ENCODE data around the gene UACA. TPM values are rescaled to one million over a fixed set of nuclear protein-coding genes. Genes with fewer than 3 reads are reported as not detected.

UACA gene
- total and polyA plus RNA-seq, 2 of the 8 experiments (the other 6 are each of a cell fraction or from before 2014, with no cell fraction given) = 28.6 to 38.9 TPM

DNA sequence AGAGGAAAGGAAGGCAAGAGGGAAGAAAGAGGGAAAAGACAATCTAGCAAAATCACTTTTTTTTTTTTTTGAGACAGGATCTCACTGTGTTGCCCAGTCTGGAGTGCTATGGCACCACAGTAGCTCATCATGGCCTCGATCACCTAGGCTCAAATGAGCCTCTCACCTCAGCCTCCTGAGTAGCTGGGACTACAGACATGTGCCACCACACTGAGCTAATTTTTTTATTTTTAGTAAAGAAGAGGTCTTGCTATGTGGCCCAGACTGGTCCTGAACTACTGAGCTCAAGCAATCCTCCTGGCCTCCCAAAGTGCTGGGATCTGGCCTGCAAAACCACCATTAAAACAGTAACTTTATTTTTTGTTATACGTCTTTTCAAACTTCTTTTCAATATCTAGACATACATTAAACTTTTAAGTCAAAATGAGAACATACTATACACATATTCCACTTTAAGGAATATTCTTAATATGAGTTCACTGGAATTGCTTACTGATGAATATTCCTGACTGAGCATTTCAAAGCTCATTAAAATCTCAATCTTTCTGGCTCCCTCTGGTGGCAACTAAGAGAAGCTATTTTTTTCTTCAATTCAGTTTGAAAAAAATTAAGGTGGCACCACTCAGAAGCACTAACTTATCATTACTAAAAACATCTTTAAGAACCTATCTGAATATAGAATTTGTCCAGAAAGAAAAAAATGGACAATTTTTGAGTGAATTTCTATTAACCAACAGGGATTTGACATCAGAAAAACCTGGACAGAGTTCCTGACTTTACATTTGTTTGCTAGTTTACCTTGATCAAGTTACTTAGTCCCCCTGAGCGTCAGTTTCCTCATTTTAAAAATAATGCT lies 40.9 kb downstream of the UACA start:
- Histone ChIP-seq H2BK120ac (replicated peaks; ENCODE audit: low read depth, low read length) (no peak overlapping the region), H2AK5ac (ENCODE audit: low read depth, low read length) (no peak overlapping the region), H3K4me2 (ENCODE audit: insufficient read depth in 1 of 2, low read depth in 2 of 2, low read length in 2 of 2) (no peak overlapping the region), H3K23ac (ENCODE audit: insufficient read length) (no peak overlapping the region), H3K4ac (replicated peaks; ENCODE audit: insufficient read length, low read depth, low read length) (no peak overlapping the region), H3K14ac (ENCODE audit: insufficient read length) (no peak overlapping the region), H2AFZ (ENCODE audit: low read length) (no peak overlapping the region), H2BK20ac (ENCODE audit: low read length) (no peak overlapping the region), H4K8ac (ENCODE audit: extremely low read depth, insufficient read depth, low read length) (no peak overlapping the region; the same call in 1 of the 2 replicates), H2BK15ac (ENCODE audit: low read length) (no peak overlapping the region), H4K20me1 (replicated peaks in 1 of 2; ENCODE audit: control insufficient read depth in 1 of 2, insufficient read depth in 2 of 2, low read length in 2 of 2) (no peaks in the 10 kb centered on the region), H3K9ac (replicated peaks in 1 of 4; ENCODE audit: extremely low read depth in 1 of 4, low read depth in 3 of 4, low read length in 3 of 4) (no peak overlapping the region), H2BK12ac (ENCODE audit: low read depth, low read length) (no peak overlapping the region), H4K91ac (replicated peaks; ENCODE audit: insufficient read length, low read length) (no peak overlapping the region), H3K27ac (ENCODE audit: low read depth, low read length) (no peak overlapping the region), H2BK5ac (ENCODE audit: low read depth, low read length) (no peak overlapping the region), H3K36me3 (ENCODE audit: control insufficient read depth in 2 of 4, insufficient read depth in 4 of 4, low read length in 3 of 4) (no peaks in the 10 kb centered on the region), H3K9me3 (ENCODE audit: insufficient read depth in 2 of 2, low read depth in 1 of 2, low read length in 1 of 2) (no peaks in the 10 kb centered on the region), H3K23me2 (ENCODE audit: low read depth, low read length) (no peaks in the 10 kb centered on the region; the same call in 1 of the 2 replicates), H4K5ac (ENCODE audit: insufficient read length, low read depth, low read length) (no peak overlapping the region), H3K4me1 (replicated peaks in 1 of 4; ENCODE audit: control insufficient read depth in 3 of 4, insufficient read depth in 4 of 4, low read length in 3 of 4) (no peaks in the 10 kb centered on the region), H3K27me3 (replicated peaks in 1 of 4; ENCODE audit: control insufficient read depth in 3 of 4, extremely low read depth in 1 of 4, insufficient read depth in 3 of 4, low read length in 3 of 4) (no peaks in the 10 kb centered on the region), H3K18ac (ENCODE audit: extremely low read depth, low read length) (no peak overlapping the region), H3K4me3 (ENCODE audit: extremely low read depth in 1 of 4, insufficient read depth in 2 of 4, low read depth in 3 of 4, low read length in 4 of 4) (no peak overlapping the region), H3K79me1 (ENCODE audit: low read depth, low read length) (no peaks in the 10 kb centered on the region), H3K56ac (replicated peaks; ENCODE audit: insufficient read length, low read depth, low read length) (no peak overlapping the region), H3K79me2 (ENCODE audit: control insufficient read depth in 1 of 2, insufficient read depth in 2 of 2, low read length in 2 of 2) (no peaks in the 10 kb centered on the region; a peak in 1 of 4 replicates)
- peak; percentile 19 for FAIRE-seq
- no peak for DNase-seq (ENCODE audit: low read depth in 1 of 2, low spot score in 2 of 2)
- 85% methylated on average over 3 of the region's 3 CpGs; no CpG with 5 or more reads in 1 of the 2 experiments for WGBS, 2 experiments (ENCODE audit: extremely low coverage in 1 of 2, insufficient coverage in 1 of 2, insufficient read length in 1 of 2, insufficient replicate concordance in 2 of 2, low coverage in 1 of 2, low lambda C conversion rate in 2 of 2, missing lambda C conversion rate in 1 of 2)
- TF ChIP-seq CEBPB (IDR thresholded peaks at IDR 0.05; ENCODE audit: low read depth, low read length) (no peak), POLR2A (IDR thresholded peaks at IDR 0.05; ENCODE audit: control extremely low read depth in 1 of 2, low read depth in 2 of 2, low read length in 2 of 2) (no peak), BRCA1 (IDR thresholded peaks at IDR 0.05; ENCODE audit: low read depth, low read length) (no peak), KDM1A (IDR thresholded peaks at IDR 0.05; ENCODE audit: borderline replicate concordance, low read length) (0 out of 2 replicates have a peak, but pooled peaks have one; percentile 28), CHD2 (IDR thresholded peaks at IDR 0.05; ENCODE audit: low read length) (no peak), RAD21 (IDR thresholded peaks at IDR 0.05 in 1 of 2, conservative IDR thresholded peaks at IDR 0.05 in 1 of 2; ENCODE audit: low read depth in 2 of 2, low read length in 2 of 2) (peak; percentile 38 to 44)
- TF ChIP-seq, protein P1, sequence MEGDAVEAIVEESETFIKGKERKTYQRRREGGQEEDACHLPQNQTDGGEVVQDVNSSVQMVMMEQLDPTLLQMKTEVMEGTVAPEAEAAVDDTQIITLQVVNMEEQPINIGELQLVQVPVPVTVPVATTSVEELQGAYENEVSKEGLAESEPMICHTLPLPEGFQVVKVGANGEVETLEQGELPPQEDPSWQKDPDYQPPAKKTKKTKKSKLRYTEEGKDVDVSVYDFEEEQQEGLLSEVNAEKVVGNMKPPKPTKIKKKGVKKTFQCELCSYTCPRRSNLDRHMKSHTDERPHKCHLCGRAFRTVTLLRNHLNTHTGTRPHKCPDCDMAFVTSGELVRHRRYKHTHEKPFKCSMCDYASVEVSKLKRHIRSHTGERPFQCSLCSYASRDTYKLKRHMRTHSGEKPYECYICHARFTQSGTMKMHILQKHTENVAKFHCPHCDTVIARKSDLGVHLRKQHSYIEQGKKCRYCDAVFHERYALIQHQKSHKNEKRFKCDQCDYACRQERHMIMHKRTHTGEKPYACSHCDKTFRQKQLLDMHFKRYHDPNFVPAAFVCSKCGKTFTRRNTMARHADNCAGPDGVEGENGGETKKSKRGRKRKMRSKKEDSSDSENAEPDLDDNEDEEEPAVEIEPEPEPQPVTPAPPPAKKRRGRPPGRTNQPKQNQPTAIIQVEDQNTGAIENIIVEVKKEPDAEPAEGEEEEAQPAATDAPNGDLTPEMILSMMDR (IDR thresholded peaks at IDR 0.05; ENCODE audit: control extremely low read depth in 1 of 3, insufficient read depth in 1 of 3, low read depth in 1 of 3, low read length in 3 of 3) = peak in 2 of 3 experiments; percentile 33 to 45; a peak in 2 of 4 replicates
- TF ChIP-seq, protein P2, sequence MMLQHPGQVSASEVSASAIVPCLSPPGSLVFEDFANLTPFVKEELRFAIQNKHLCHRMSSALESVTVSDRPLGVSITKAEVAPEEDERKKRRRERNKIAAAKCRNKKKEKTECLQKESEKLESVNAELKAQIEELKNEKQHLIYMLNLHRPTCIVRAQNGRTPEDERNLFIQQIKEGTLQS (IDR thresholded peaks at IDR 0.05; ENCODE audit: insufficient read depth, low read depth, low read length) = no peak
- CTCF ChIA-PET (ENCODE audit: partially characterized antibody) = interaction anchor here (0.6 to 5.4 kb wide), 31 partner anchors 8 to 187 kb away, joined by 3 to 43 read pairs (median 5); no protein-coding TSS in a partner anchor
- POLR2A ChIA-PET (ENCODE audit: partially characterized antibody) = no interaction called here
